ENCODE results near the gene SLC34A1. TPM values are rescaled to one million over a fixed set of nuclear protein-coding genes. Genes with fewer than 3 reads are reported as not detected.

SLC34A1 gene
- total RNA-seq, 5 donors from 2014 or later (not counting 1 experiment from before 2014, with no cell fraction given), result 0.13 to 0.18 (median 0.16) TPM; not detected in 2

GRCh38 chr5:177433658-177434217 is 49.5 kb downstream of the SLC34A1 start:
- peak overlapping the region; percentile 83 to 87 for H3K27ac Mint-ChIP-seq
- peaks cover 33% of the 10 kb centered on the region for H3K36me3 Mint-ChIP-seq
- peaks cover 69 to 89% (median 86%) of the 10 kb centered on the region in 3 donors for H3K4me1 Mint-ChIP-seq
- ChIA-PET POLR2A (interaction anchor here in 1 of 2 donors (0.5 kb wide), 1 partner anchor 39 kb away, joined by 9 read pairs; no protein-coding TSS in a partner anchor), CTCF (no interaction called here)
- DNase-seq, result peak in 1 of 35 experiments; percentile 2
- Histone ChIP-seq H3K36me3 (ENCODE audit: control insufficient read depth in 2 of 2, extremely low read depth in 1 of 2, insufficient read depth in 1 of 2, low read length in 1 of 2) (peaks cover 32 to 83% of the 10 kb centered on the region in 2 donors), H3K9me3 (no peaks in the 10 kb centered on the region), H3K27ac (ENCODE audit: low read length) (peak overlapping the region; percentile 84), H3K4me3 (ENCODE audit: control insufficient read depth in 1 of 2, extremely low read depth in 1 of 2, low read length in 1 of 2) (peak overlapping the region in 1 of 2 donors; percentile 44), H3K4me1 (ENCODE audit: control insufficient read depth in 1 of 2, extremely low read depth in 1 of 2, insufficient read depth in 2 of 2, low read length in 2 of 2) (peaks cover 73 to 99% of the 10 kb centered on the region in 2 experiments), H3K27me3 (replicated peaks in 1 of 2; ENCODE audit: control insufficient read depth in 2 of 2, extremely low read depth in 1 of 2, insufficient read depth in 2 of 2, low read length in 1 of 2) (no peaks in the 10 kb centered on the region)
- no peaks in the 10 kb centered on the region for H3K27me3 Mint-ChIP-seq
- H3K4me3 Mint-ChIP-seq, result peak overlapping the region in 2 of 3 donors; percentile 34 to 79
- H3K9me3 Mint-ChIP-seq, result no peaks in the 10 kb centered on the region
- no peak for ATAC-seq (replicated peaks in 1 of 4)
- WGBS (ENCODE audit: insufficient coverage), result 93% methylated on average over 19 of the region's 29 CpGs

DNA sequence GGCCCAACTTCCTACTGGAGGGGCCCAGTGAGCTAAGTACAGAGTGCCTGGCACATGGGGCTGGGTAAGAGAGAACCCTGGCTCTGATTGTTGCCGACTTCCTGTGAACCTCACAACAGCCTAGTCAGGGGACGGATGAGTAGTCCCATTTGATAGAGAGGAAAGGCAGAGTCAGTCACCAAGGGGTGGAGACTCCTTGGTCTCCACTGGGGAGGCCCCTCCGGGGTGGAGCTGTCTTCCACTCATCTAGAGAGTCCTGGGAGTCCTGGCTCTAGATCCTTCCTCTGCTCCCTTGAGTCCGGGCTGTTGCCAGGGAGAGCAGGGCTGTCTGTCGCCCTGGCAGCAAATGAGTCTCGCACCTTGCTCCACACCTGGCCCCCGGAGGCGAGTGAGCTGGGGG is 50.2 kb downstream of the SLC34A1 start:
- Histone ChIP-seq H3K27me3 (replicated peaks in 1 of 2; ENCODE audit: control insufficient read depth in 2 of 2, extremely low read depth in 1 of 2, insufficient read depth in 2 of 2, low read length in 1 of 2) (no peaks in the 10 kb centered on the region), H3K4me1 (ENCODE audit: control insufficient read depth in 1 of 2, extremely low read depth in 1 of 2, insufficient read depth in 2 of 2, low read length in 2 of 2) (peaks cover 70 to 98% of the 10 kb centered on the region in 2 experiments), H3K9me3 (no peaks in the 10 kb centered on the region), H3K4me3 (ENCODE audit: control insufficient read depth in 1 of 2, extremely low read depth in 1 of 2, low read length in 1 of 2) (peak overlapping the region in 1 of 2 donors; percentile 44), H3K36me3 (ENCODE audit: control insufficient read depth in 2 of 2, extremely low read depth in 1 of 2, insufficient read depth in 1 of 2, low read length in 1 of 2) (peaks cover 32 to 88% of the 10 kb centered on the region in 2 donors), H3K27ac (ENCODE audit: low read length) (peak overlapping the region; percentile 84)
- no peaks in the 10 kb centered on the region for H3K27me3 Mint-ChIP-seq
- peaks cover 37% of the 10 kb centered on the region for H3K36me3 Mint-ChIP-seq
- ATAC-seq (replicated peaks in 1 of 4), result peak; percentile 24 to 49 (median 40)
- no peaks in the 10 kb centered on the region for H3K9me3 Mint-ChIP-seq
- peak overlapping the region; percentile 87 to 91 for H3K27ac Mint-ChIP-seq
- WGBS (ENCODE audit: insufficient coverage), result 65% methylated on average over 7 of the region's 8 CpGs
- peaks cover 66 to 89% (median 82%) of the 10 kb centered on the region in 3 donors for H3K4me1 Mint-ChIP-seq
- ChIA-PET CTCF (no interaction called here), POLR2A (interaction anchor here in 1 of 2 donors (0.5 kb wide), 1 partner anchor 40 kb away, joined by 9 read pairs; no protein-coding TSS in a partner anchor)
- H3K4me3 Mint-ChIP-seq, result peak overlapping the region; percentile 17 to 79 (median 58)
- DNase-seq, result peak in 7 of 35 experiments; percentile 7 to 64 (median 38)

DNA sequence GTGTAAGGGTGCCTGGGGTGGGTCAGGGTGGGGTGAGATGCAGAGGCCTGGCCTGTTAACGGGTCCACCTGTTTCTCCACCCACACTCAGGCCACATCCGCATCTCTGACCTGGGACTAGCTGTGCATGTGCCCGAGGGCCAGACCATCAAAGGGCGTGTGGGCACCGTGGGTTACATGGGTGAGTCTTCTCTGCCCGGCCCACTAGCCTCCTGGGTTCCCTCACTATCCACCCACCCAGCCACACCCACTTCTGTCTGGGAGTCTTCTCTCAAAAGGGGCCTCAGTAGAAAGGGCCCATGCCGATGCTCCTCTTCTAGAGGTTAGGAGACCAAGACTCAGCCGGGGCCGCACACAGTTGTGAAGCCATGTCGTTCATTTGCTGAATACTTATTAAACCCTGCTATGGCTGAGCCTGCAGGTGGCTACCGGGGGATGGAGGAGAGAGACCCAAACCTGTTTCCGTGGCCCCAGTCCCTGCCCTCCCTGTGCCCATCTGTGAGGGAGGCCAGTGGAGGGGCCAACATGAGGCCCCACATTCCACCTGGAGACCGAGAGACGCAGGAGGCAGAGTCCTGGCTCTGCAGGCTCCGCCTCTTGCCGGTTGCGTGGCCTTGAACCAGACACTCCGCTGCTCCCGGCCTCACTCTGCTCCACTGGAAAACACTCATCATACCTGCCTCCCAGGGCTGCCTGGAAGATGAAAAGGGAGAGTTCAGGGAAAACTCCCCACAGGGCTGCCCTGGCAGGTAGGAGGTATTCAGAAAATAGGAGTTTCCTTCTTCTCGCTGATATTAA is 50.9 kb downstream of the SLC34A1 start:
- H3K4me3 Mint-ChIP-seq, result peak overlapping the region in 1 of 3 donors; percentile 79
- peak overlapping the region; percentile 84 for H3K27ac ChIP-seq (ENCODE audit: low read length)
- H3K9me3 ChIP-seq, result no peaks in the 10 kb centered on the region
- no peaks in the 10 kb centered on the region for H3K9me3 Mint-ChIP-seq
- H3K36me3 Mint-ChIP-seq, result peaks cover 44% of the 10 kb centered on the region
- H3K36me3 ChIP-seq (ENCODE audit: control insufficient read depth in 2 of 2, extremely low read depth in 1 of 2, insufficient read depth in 1 of 2, low read length in 1 of 2), result peaks cover 38 to 91% of the 10 kb centered on the region in 2 donors
- CTCF ChIA-PET, result no interaction called here
- POLR2A ChIA-PET, result no interaction called here
- no peaks in the 10 kb centered on the region for H3K27me3 ChIP-seq (replicated peaks in 1 of 2; ENCODE audit: control insufficient read depth in 2 of 2, extremely low read depth in 1 of 2, insufficient read depth in 2 of 2, low read length in 1 of 2)
- peaks cover 66 to 97% of the 10 kb centered on the region in 2 experiments for H3K4me1 ChIP-seq (ENCODE audit: control insufficient read depth in 1 of 2, extremely low read depth in 1 of 2, insufficient read depth in 2 of 2, low read length in 2 of 2)
- H3K4me1 Mint-ChIP-seq, result peaks cover 66 to 89% (median 82%) of the 10 kb centered on the region in 3 donors
- peak overlapping the region; percentile 76 to 87 for H3K27ac Mint-ChIP-seq
- H3K4me3 ChIP-seq (ENCODE audit: control insufficient read depth in 1 of 2, extremely low read depth in 1 of 2, low read length in 1 of 2), result peak overlapping the region in 1 of 2 donors; percentile 23
- DNase-seq (peak in 1 of 35 experiments; percentile 1), ATAC-seq (replicated peaks in 1 of 4) (no peak)
- H3K27me3 Mint-ChIP-seq, result no peaks in the 10 kb centered on the region
- 86% methylated on average over 7 of the region's 20 CpGs for WGBS (ENCODE audit: insufficient coverage)

DNA sequence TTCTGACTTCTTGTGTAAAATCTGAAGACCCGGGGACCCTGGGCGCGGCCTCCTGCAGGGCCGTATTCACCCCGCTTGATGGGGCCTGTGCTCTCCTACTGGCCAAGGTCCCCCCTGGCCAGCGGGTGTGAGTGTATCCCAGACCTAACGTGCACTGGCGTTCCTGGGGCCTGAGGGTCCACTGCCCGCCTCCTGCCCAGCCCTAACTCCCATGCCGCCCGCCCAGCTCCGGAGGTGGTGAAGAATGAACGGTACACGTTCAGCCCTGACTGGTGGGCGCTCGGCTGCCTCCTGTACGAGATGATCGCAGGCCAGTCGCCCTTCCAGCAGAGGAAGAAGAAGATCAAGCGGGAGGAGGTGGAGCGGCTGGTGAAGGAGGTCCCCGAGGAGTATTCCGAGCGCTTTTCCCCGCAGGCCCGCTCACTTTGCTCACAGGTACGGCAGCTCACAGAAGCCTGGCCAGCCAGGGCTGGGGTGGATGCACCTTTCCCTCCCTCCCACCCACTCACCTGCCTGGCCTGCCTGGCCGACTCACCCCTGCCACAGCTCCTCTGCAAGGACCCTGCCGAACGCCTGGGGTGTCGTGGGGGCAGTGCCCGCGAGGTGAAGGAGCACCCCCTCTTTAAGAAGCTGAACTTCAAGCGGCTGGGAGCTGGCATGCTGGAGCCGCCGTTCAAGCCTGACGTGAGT is 51.8 kb downstream of the SLC34A1 start:
- H3K4me1 Mint-ChIP-seq, result peaks cover 62 to 85% (median 79%) of the 10 kb centered on the region in 3 donors
- Histone ChIP-seq H3K27ac (ENCODE audit: low read length) (peak overlapping the region; percentile 38), H3K36me3 (ENCODE audit: control insufficient read depth in 2 of 2, extremely low read depth in 1 of 2, insufficient read depth in 1 of 2, low read length in 1 of 2) (peaks cover 40 to 91% of the 10 kb centered on the region in 2 donors), H3K4me1 (ENCODE audit: control insufficient read depth in 1 of 2, extremely low read depth in 1 of 2, insufficient read depth in 2 of 2, low read length in 2 of 2) (peaks cover 65 to 97% of the 10 kb centered on the region in 2 experiments), H3K9me3 (no peaks in the 10 kb centered on the region), H3K27me3 (replicated peaks in 1 of 2; ENCODE audit: control insufficient read depth in 2 of 2, extremely low read depth in 1 of 2, insufficient read depth in 2 of 2, low read length in 1 of 2) (no peaks in the 10 kb centered on the region), H3K4me3 (ENCODE audit: control insufficient read depth in 1 of 2, extremely low read depth in 1 of 2, low read length in 1 of 2) (no peak overlapping the region)
- peak overlapping the region in 1 of 3 donors; percentile 79 for H3K4me3 Mint-ChIP-seq
- ATAC-seq (replicated peaks in 1 of 4) (no peak), DNase-seq (no peak)
- no peaks in the 10 kb centered on the region for H3K27me3 Mint-ChIP-seq
- H3K27ac Mint-ChIP-seq, result peak overlapping the region; percentile 52 to 83
- H3K36me3 Mint-ChIP-seq, result peaks cover 43% of the 10 kb centered on the region
- H3K9me3 Mint-ChIP-seq, result no peaks in the 10 kb centered on the region
- POLR2A ChIA-PET, result interaction anchor here in 1 of 2 donors (1.1 kb wide), 1 partner anchor 9 kb away, joined by 5 read pairs; no protein-coding TSS in a partner anchor
- CTCF ChIA-PET, result no interaction called here
- 92% methylated on average over 28 of the region's 37 CpGs for WGBS (ENCODE audit: insufficient coverage)

- 87% methylated on average over 3 of the region's 4 CpGs for WGBS (ENCODE audit: insufficient coverage)
Observed at GRCh38 chr5:177437623-177438022, 53.4 kb downstream of the SLC34A1 start.

More at GRCh38 chr5:177437623-177438022, 53.4 kb downstream of the SLC34A1 start:
- DNase-seq (no peak), ATAC-seq (replicated peaks in 1 of 4) (no peak)
- no peaks in the 10 kb centered on the region for H3K27me3 ChIP-seq (replicated peaks in 1 of 2; ENCODE audit: control insufficient read depth in 2 of 2, extremely low read depth in 1 of 2, insufficient read depth in 2 of 2, low read length in 1 of 2)
- H3K27me3 Mint-ChIP-seq, result no peaks in the 10 kb centered on the region
- no peaks in the 10 kb centered on the region for H3K9me3 Mint-ChIP-seq
- ChIA-PET POLR2A (interaction anchor here in 1 of 2 donors (0.8 kb wide), 1 partner anchor 17 kb away, joined by 3 read pairs; no protein-coding TSS in a partner anchor), CTCF (interaction anchor here in 1 of 2 donors (0.7 to 1.2 kb wide), 2 partner anchors 33 to 45 kb away, joined by 3 read pairs; no protein-coding TSS in a partner anchor)
- H3K9me3 ChIP-seq, result no peaks in the 10 kb centered on the region
- peaks cover 62 to 77% (median 66%) of the 10 kb centered on the region in 3 donors for H3K4me1 Mint-ChIP-seq
- H3K27ac ChIP-seq (ENCODE audit: low read length), result peak overlapping the region; percentile 3
- peak overlapping the region in 1 of 3 donors; percentile 62 for H3K4me3 Mint-ChIP-seq
- peak overlapping the region in 1 of 2 donors; percentile 8 for H3K4me3 ChIP-seq (ENCODE audit: control insufficient read depth in 1 of 2, extremely low read depth in 1 of 2, low read length in 1 of 2)
- peaks cover 46% of the 10 kb centered on the region for H3K36me3 Mint-ChIP-seq
- peak overlapping the region; percentile 57 to 81 for H3K27ac Mint-ChIP-seq
- H3K36me3 ChIP-seq (ENCODE audit: control insufficient read depth in 2 of 2, extremely low read depth in 1 of 2, insufficient read depth in 1 of 2, low read length in 1 of 2), result peaks cover 39 to 95% of the 10 kb centered on the region in 2 donors
- peaks cover 53 to 95% of the 10 kb centered on the region in 2 experiments for H3K4me1 ChIP-seq (ENCODE audit: control insufficient read depth in 1 of 2, extremely low read depth in 1 of 2, insufficient read depth in 2 of 2, low read length in 2 of 2)

All from T-cell (primary cell).